Middle frontal gyrus (tissue), 1 donor: ENCODE data around the gene RBM15.

Source experiments
- DNase-seq: peaks from one replicate; pipeline ENCODE4 v3.0.0-alpha.2; 2015; ENCODE audit warnings: low spot score; ENCODE audit errors: extremely low spot score

RBM15 gene

GRCh38 chr1:110321045-110321444, 18.1 kb upstream of the RBM15 start:
- DNase-seq = no peak

GRCh38 chr1:110321846-110322245, 17.3 kb upstream of the RBM15 start:
- DNase-seq = no peak

- DNase-seq = no peak
Measured at GRCh38 chr1:110324667-110325066, 14.5 kb upstream of the RBM15 start.

- no peak for DNase-seq
Measured at GRCh38 chr1:110326826-110327225, 12.4 kb upstream of the RBM15 start.

GRCh38 chr1:110328274-110328673, 10.9 kb upstream of the RBM15 start:
- no peak for DNase-seq

- no peak for DNase-seq
Measured at GRCh38 chr1:110328700-110329099, 10.5 kb upstream of the RBM15 start.

GRCh38 chr1:110335265-110335664, 3.9 kb upstream of the RBM15 start:
- no peak for DNase-seq

- no peak for DNase-seq
Measured at GRCh38 chr1:110336300-110337039, 2.7 kb upstream of the RBM15 start.

GRCh38 chr1:110337704-110338308, 1.4 kb upstream of the RBM15 start:
- peak; percentile 5 for DNase-seq

- DNase-seq = no peak
Measured at GRCh38 chr1:110338309-110338885, 780 bp upstream of the RBM15 start.

GRCh38 chr1:110339407-110340206, 430 bp downstream of the RBM15 start:
- DNase-seq = peak; percentile 4

- no peak for DNase-seq
Measured at GRCh38 chr1:110340207-110340468, 961 bp downstream of the RBM15 start.

- DNase-seq = no peak
Measured at GRCh38 chr1:110341146-110341871, 2.1 kb downstream of the RBM15 start.

GRCh38 chr1:110341872-110342331, 2.7 kb downstream of the RBM15 start:
- DNase-seq = no peak

- no peak for DNase-seq
Measured at GRCh38 chr1:110343249-110343648, 4.1 kb downstream of the RBM15 start.

- DNase-seq = no peak
Measured at GRCh38 chr1:110344152-110344551, 5.0 kb downstream of the RBM15 start.

- no peak for DNase-seq
Measured at GRCh38 chr1:110345480-110345879, 6.3 kb downstream of the RBM15 start.

- DNase-seq = no peak
Measured at GRCh38 chr1:110346690-110347089, 7.5 kb downstream of the RBM15 start.

- no peak for DNase-seq
Measured at GRCh38 chr1:110347182-110347893, 8.2 kb downstream of the RBM15 start.

GRCh38 chr1:110348050-110348449, 8.9 kb downstream of the RBM15 start:
- no peak for DNase-seq

GRCh38 chr1:110348771-110349170, 9.6 kb downstream of the RBM15 start:
- DNase-seq = no peak
